Measurements from ENCODE around the gene ATP11B.

The ATP11B gene

DNA sequence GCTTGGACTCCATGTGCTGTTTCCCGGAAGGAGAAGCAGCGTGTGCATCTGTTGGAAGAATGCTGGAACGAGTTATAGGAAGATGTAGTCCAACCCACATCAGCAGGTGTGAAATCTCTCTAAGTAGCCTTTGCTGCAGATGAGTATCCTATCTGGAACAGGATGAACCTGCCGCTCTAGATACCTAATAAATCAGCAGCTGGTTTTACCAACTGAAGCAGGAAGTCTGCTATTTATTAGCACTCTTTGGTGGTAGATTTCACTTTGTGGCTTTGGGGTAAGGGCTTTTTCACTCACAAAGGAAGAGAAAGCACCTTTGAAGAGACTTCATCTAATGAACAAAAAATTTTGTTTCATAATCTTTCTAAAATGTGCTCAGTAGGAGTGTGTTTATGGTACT is 120.6 kb downstream of the ATP11B start:
- DNase-seq = no peak

DNA sequence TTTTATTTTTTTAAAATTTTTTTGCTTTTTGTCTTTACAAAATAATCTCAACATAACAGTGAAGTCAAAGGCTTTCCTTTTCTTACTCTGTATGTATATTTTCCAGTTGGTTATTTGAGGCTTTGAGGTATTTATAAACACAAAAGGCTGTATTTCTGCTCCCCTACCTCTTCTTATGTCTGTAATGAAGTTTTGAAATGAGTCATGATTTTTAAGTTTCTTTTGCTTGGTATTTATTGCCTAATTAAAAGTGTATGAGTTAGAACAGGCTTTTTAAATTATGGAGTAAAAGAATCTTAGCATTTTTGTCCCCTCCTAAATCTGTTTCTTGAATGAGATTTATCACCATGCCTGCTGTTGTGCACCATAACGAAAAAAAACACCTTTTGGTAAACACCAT is 121.0 kb downstream of the ATP11B start:
- peak; percentile 42 for DNase-seq

DNA sequence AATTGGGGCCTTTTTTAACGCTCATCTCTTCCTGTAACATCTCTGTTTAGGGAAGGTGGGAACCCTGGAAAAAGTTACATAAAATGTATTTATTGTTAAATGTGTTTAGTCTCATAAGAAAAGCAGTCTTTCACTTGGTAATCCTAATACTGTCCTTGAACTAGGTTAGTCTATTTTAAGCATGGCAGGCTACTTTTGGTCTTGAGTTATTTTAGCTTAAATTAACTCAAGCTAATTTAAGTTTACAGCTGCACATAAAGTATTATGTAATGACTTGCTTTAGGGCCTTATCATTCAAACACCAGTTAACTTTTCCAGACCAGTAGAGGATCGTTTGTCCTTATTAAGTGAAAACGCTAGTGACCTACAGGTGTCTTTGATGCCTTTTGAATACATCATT is 123.8 kb downstream of the ATP11B start:
- DNase-seq = no peak

DNA sequence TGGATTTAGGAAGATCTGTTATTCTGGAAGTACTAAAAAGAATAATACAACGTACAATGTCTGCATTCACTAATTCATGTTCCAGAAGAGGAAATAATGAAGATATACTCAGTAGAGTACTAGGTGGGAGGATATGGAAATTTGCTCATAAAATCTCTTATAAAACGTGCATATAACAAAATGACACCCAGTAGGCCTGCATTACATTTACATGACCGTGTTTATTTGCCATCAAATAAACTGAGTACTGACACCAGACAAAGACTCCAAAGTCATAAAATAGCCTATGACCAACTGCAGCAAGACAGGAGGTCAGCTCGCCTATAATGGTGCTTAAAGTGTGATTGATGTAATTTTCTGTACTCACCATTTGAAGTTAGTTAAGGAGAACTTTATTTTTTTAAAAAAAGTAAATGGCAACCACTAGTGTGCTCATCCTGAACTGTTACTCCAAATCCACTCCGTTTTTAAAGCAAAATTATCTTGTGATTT is 126.6 kb downstream of the ATP11B start:
- no peak for DNase-seq

DNA sequence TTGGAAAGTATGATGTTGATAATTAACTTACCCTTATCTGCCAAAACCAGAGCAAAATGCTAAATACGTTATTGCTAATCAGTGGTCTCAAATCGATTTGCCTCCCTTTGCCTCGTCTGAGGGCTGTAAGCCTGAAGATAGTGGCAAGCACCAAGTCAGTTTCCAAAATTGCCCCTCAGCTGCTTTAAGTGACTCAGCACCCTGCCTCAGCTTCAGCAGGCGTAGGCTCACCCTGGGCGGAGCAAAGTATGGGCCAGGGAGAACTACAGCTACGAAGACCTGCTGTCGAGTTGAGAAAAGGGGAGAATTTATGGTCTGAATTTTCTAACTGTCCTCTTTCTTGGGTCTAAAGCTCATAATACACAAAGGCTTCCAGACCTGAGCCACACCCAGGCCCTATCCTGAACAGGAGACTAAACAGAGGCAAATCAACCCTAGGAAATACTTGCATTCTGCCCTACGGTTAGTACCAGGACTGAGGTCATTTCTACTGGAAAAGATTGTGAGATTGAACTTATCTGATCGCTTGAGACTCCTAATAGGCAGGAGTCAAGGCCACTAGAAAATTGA is 127.3 kb downstream of the ATP11B start:
- DNase-seq = no peak

DNA sequence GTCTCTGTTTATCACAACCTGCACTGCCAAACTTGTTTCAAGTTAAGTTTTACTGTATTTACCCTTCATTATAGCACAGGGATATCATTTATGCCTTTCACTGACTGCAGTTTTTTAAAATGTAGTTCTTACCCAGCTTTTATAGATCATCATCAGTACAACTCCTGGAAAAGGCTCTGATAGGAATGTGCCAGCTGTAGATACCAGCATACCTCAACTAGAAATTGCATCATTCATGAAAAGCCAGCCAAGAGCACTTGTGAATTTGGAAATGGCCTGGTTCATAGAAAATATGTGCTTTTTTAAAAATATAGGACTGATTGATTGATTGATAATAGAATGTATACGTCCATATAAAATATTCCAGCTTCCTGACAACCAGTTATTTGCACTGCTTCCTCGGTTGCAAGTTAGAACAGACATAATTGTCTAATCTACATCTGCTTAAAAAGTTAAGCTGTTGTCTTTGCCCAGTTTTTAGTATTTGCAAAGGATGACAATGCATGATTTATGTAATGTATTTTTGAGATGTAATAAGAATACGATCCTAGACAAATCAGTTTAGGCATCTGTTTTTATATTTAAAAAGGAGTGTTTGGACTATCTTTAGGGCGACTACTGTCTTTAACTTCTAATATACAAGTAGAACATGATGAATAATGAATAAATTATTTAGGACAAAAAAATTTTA is 128.5 kb downstream of the ATP11B start:
- peak; percentile 34 for DNase-seq

DNA sequence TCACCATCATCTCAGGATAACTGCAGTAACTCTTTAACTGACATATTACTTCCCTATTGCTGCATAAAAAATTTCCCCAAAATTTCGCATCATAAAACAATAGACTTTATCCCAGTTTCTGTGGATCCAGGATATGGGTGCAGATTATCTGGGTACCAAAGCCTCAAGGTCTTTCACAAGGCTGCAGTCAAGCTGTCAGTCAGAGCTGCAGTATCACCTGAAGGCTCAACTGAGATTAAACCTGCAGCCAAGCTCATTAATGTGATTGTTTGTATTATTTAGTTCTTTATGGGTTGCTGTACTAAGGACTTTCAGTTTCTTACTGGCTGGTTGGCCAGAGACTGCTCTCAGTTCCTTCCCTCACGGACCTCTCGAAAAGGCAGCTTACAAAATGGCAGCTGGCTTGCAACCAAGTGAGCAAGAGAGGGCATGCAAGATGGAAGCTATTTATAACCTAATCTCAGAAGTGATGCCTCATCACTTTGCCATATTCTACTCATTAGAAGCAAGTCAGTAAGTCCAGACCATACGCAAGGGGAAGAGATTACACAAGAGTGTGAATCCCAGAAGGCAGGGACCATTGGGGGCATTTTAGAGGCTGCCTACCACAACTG is 132.1 kb downstream of the ATP11B start:
- peak; percentile 62 for DNase-seq

DNA sequence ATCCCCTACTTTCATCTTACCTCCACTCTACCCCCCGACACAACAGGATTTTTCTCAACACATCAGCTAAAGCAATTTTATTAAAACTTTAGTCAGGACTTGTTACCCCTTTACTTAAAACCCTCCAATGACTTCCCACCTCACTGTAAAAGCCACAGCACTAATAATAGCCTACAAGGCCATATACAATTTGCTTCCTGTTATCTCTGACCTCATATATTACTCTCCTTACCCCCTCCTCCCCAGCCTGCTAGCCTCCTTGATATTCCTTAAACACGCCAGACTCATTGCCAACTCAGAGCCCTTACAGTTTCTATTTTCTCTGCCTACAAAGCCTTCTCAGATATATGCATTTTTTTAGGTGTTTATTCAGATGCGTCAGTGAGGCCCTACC is 132.6 kb downstream of the ATP11B start:
- no peak for DNase-seq

DNA sequence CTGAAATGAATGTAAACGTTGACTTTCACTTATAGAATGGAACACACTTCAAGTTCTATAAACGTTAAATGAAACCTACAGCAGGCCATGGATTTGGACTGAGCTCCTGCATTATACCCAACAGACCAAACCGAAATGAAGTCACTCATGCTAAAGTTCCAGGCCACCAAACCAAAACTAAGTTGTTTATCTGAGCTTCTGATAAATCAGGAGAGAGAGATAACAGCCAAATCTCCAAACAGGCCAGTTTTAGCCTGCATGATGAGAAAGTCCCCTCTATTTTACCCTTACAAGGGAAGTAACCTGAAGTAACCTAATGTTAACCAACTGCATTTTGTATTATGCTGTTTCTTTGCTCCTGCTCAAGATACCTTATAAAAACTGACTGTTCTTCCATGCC is 142.5 kb downstream of the ATP11B start:
- DNase-seq = no peak

DNA sequence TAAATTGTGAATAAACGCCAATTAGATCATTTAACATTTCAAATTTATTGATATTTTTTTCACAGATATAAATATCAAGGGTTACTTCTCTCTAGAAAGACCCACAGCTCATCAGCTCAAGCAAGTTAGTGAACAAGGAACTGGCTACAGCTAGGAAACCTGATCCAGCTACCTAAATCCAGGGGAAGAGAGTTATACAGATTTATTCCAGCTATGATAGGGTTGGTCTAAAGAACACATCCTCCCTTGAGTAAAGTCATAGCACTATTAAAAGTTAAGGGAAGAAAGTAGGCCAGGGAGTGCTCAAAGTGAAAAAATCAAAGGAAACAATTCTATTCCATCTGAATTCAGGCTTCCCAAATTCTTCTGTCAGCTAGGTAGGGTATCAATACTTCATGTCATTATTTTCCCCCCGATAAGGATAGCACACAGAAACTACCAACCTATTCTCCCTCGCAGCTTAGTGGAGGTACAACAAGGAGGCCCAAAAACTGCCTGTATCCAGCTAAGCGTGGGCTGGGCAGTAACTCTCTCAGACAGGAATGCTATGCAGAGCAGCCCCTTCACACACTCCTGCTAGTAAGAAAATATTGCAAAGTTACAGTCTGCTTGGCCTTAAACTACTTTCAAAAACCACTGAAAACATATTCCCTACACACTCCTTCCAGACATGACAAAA is 143.1 kb downstream of the ATP11B start:
- no peak for DNase-seq

DNA sequence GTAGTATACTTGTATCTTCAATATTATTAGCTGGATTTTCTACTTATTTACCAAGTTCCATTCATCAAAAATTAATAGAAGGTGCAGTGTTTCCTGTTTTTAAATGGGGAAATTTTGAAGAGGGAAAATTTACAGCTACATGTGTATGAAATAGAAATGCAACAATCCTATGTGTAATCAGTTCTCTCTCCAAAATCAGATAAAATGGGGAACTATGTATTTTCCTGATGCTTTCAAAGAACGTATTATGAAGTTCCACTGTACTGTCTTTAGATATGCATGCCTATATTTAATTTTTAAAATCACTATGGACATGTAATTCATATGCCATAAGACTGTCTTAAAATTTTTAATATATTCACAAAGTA is 143.6 kb downstream of the ATP11B start:
- DNase-seq = no peak

DNA sequence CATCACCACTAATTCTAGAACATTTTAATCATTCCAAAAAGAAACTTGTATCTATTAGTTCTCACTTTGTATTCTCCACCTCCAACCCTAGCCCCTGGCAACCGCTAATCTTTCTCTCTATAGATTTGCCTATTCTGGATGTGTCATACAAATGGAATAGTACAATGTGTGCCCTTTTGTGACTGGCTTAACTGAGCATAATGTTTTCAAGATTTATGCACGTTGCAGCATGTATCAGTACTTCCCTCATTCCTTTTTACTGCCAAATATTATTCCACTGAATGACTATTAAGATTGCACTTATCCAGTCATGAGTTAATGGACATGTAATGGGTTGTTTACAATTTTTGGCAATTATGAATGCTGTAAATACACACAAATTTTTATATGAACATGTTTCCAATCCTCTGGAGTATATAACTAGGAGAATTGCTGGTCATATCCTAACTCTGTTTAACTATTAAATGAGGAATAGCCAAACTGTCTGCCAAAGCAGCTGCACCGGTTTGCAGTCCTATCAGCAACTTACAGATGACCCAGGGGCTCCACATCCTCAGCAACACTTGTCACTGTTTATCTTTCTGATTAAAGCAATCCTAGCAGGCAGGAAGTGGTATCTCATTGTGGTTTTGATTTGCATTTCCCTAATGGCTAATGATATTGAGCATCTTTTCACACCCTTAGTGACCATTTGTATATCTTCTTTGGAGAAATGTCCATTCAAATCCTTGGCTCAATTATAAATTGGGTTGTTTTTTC is 144.2 kb downstream of the ATP11B start:
- no peak for DNase-seq

DNA sequence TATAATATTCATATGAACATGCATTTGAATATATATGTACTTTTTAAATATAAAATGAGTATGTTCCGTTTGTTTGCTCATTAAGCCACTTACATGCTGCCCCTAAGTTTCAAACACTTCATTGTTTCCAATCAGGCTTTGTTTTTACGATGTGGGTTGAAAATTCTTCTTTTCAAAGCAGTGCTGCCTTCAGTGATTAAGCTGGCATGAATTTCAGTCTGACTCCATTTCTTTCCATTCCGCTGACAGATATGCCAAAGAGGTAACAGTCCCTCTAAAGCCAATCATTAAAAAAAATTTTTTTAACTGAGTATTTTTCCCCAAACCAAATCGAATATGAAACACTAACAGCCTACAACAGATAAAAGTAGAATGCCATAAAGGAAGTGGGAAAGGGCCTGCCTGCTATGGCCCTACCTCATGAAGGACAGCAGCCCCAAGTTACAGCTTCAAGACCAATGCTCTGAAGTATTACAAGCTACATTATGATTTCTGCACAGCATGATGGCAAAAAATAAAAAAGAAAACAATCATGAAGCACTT is 147.0 kb downstream of the ATP11B start:
- DNase-seq = no peak

DNA sequence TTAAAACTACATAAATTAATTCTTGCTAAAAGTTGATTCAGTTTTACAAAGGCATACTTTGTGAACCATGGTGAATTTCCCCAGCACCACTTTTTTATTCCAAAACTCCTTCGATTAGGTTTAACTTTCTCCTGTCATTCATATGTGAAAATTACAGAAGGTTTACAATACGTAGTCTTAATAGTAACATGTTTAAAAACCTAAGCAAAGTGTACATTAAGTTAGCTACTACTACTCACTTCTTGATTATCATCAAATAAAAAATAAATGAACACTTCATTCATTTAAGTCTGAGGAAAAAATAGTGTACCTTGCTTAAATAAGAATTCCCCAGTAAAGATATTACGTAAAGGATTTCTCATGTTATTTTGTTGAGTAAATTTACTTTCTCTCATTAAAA is 148.4 kb downstream of the ATP11B start:
- no peak for DNase-seq

DNA sequence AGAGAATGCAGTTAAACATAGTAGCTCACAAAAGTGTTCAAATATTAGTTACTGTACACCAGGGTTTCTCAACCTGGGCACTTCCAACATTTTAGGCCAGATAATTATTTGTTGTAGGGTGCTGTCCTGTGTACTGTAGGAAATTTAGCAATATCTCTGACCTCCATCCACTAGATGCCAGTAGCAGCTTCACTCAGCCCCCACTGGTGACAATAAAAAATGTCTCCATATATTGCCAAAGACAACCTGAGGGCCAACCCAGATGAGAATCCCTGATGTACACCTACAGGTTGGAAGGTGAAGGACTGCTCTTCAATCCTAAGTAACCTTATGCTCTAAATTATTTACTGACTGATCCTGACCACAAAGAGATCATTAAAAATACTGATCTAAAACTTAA is 154.6 kb downstream of the ATP11B start:
- no peak for DNase-seq

DNA sequence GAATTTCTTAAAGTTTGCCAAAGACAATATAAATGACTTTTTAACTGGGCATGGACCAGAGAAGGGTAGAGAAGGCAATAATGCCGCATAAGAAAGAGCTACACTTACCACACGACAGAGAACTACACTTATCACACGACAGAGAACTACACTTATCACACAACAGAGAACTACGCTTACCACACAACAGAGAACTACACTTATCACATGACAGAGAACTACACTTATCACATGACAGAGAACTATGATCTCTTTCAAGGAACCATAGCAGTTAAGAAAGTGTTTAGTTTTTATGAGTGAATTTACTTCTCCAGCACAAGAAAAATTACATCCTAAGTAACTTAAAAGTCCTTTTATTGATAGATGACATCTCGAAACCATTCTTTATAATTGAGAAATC is 155.0 kb downstream of the ATP11B start:
- DNase-seq = no peak

DNA sequence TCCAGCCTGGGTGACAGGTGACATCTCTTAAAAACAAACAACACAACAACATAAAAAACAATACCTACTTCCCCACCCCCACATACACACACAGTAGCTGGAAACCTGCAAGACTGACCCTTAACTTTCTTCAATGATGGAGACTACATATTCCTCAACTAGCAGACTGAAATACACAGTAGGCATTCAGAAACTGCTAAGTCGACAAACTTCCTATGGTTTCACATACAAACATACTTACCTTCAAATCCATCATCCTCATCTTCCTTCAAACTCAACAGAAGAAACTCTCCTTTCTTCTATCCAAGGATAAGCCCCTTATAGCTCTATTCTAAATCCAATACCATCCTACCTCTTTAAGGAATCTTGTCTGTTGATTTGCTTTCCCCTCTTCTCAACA is 156.4 kb downstream of the ATP11B start:
- no peak for DNase-seq

DNA sequence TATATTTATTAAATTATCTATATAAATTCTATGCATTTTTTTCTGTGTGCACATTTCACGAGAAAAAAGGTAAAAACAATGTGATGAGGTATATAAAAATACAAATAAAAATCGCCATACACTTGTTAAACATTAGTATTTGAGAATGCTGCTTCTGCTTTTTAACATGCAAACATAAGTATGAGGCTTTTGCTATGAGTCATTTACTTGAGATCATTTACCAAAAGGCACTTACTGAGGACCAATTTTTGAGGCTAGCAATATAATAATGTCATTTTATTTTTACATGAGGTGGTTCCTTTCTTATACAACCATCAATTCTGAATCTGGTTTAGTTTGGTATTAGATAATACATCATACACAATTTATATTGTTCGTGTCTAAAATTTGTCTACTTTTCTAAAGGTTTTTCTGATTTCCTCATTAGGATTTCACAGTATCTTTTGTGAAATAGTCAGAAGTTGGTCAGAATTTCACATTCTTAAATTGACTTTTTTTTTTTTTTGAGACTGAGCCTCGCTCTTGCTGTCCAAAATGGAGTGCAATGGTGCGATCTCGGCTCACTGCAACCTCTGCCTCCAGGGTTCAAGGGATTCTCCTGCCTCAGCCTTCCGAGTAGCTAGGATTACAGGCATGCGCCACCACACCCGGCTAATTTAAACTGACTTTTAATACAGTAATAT is 161.4 kb downstream of the ATP11B start:
- no peak for DNase-seq

DNA sequence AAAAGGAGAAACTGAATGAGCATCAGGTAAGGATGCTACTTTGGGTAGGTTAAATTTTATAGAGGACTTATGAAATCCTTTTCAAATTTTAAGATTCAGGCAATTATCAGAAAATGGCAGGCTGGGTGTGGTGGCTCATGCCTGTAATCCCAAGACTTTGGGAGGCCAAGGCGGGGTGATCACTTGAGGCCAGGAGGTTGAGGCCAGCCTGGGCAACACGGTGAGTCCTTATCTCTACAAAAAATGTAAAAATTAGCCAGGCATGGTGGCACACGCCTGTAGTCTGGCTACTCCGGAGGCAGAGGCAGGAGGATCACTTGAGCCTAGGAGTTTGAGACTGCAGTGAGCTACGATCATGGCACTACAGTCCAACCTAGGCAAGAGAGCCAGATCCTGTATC is 163.9 kb downstream of the ATP11B start:
- DNase-seq = no peak

DNA sequence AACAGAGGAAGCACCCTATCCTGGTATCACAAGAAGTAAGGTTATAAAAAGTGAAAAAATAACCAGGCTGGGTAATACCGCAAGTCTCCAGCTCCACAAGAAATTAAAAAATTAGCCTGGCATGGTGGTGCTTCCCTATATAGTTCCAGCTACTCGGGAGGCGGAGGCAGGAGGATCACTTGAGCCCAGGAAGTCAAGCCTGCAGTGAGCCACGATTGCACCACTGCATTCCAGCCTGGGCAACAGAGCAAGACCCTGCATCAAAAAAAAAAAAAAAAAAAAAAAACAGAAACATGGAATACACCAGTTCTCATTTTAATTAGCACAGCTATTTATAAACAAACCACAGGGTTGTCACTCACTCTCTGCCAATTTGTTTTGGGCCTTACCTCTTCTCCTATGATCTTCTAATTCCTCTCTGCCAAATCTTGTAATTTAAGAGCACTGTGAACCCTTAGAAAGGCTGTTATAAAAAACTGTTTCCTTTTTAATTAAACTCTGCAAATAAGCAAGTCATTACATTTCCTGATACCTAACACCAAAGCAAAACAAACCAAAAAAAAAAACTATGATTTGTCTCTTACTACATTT is 164.5 kb downstream of the ATP11B start:
- DNase-seq = no peak

DNA sequence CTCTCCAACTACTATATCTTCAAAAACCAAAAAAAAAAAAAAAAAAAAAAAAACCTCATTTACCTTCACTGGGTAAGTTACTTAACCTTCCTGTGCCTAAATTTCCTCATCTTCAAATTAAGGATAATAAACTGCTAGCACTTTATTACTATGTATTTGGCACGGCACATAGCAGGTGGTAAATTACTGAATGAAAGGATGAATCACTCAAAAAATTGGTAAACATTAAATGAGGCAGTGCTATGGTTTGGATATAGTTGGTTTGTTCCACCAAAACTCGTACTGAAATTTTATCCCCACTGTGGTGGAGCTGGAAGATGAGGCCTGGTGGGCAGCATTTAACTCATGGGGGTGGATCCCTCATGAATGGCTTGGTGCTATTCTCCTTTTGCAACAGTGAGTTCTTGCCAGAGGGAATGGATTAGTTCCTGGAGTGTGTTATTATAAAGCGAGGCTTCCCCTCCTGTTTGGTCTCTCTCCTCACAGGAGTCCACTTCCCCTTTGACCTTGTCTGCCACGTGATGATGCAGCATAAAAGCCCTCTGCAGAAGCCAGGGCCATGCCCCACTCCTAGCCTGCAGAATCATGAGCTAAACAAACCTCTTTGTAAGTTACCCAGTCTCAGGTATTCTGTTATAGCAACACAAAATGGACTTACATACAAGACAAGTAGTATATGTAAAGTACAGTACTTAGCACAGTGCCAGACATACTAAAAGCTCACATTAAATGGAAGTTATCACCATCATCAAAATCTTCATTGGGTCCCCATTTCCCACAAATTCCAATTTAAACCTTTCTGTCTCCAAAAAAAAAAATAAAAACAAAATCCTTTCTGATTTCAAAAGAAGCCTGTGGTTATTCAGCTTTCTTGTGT is 166.4 kb downstream of the ATP11B start:
- no peak for DNase-seq
